ENCODE measurements around the gene NAB2. TPM values are rescaled to one million over a fixed set of nuclear protein-coding genes. Genes with fewer than 3 reads are reported as not detected.

NAB2 gene
- polyA plus RNA-seq, 1 donor (not counting 4 experiments of a cell fraction or from before 2014, with no cell fraction given) = 22.0 TPM

DNA sequence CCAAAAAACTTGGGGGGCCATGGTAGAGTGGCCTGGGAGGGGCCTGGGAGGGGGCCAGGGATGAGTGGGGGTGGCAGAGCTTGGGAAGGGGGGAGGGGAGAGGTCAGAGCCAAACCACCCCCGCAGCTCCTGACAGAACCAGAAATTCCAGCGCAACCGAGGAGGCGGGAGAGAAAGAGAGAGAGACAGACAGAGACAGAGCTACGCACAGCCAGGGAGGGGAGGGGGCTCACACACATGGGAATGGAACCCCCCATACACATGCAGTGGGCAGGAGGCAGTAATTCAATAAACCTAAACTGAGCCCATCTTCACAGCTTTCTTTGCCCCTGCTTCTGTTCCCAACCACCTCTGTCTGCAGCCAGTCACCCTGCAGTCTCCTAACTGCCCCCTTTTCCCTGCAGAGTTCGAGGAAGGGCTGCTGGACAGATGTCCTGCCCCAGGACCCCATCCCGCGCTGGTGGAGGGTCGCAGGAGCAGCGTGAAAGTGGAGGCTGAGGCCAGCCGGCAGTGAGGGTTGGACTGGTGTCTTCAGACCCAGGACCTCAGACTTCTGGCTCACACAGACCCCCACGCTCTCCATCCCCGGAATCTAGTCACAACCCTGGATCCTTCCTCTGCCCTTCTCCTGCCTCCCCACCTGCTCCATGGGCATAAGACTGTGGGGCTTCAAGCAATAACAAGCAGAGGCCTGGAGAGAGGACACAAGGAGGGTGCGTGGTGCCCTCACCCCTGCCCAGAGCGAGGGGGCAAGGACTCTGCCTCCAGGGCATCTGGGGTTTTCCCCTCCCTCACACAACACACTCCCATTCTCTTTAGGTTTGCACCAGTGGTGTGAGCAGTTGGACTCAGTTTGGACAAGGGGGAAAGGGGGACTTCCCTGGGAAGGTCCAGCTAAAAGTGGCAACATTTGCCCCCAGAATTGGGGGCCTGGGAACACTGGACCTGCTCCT lies 5.6 kb downstream of the NAB2 start:
- Histone ChIP-seq H4K20me1 (ENCODE audit: control insufficient read depth, extremely low read depth, insufficient read depth, low read length) (peaks cover 4% of the 10 kb centered on the region), H3K27me3 (ENCODE audit: control insufficient read depth, extremely low read depth, insufficient read depth, low read length) (no peaks in the 10 kb centered on the region), H3K9me3 (ENCODE audit: control insufficient read depth, low read depth, low read length) (no peaks in the 10 kb centered on the region), H3K79me2 (ENCODE audit: control insufficient read depth, insufficient read depth, low read length) (peaks cover 15% of the 10 kb centered on the region), H3K9ac (ENCODE audit: control insufficient read depth, extremely low read depth, insufficient read depth, low read length) (no peak overlapping the region), H3K4me2 (ENCODE audit: control insufficient read depth, extremely low read depth, insufficient read depth, low read depth, low read length) (peak overlapping the region; percentile 10), H3K9me1 (ENCODE audit: control insufficient read depth, extremely low read depth, insufficient read depth, low read length) (peaks cover under 1% of the 10 kb centered on the region), H2AFZ (ENCODE audit: control insufficient read depth, low read length) (no peak overlapping the region), H3K4me1 (ENCODE audit: control insufficient read depth, extremely low read depth, insufficient read depth, low read length) (peaks cover 41% of the 10 kb centered on the region), H3K4me3 (ENCODE audit: control insufficient read depth in 2 of 3, extremely low read depth in 1 of 3, insufficient read depth in 2 of 3, low read depth in 1 of 3, low read length in 3 of 3) (no peak overlapping the region), H3K36me3 (ENCODE audit: control insufficient read depth in 2 of 2, extremely low read depth in 1 of 2, insufficient read depth in 2 of 2, low read length in 2 of 2) (peaks cover 22 to 41% of the 10 kb centered on the region in 2 experiments), H3K27ac (ENCODE audit: control insufficient read depth, insufficient read depth, low read length) (peak overlapping the region; percentile 73)
- TF ChIP-seq, protein P1, sequence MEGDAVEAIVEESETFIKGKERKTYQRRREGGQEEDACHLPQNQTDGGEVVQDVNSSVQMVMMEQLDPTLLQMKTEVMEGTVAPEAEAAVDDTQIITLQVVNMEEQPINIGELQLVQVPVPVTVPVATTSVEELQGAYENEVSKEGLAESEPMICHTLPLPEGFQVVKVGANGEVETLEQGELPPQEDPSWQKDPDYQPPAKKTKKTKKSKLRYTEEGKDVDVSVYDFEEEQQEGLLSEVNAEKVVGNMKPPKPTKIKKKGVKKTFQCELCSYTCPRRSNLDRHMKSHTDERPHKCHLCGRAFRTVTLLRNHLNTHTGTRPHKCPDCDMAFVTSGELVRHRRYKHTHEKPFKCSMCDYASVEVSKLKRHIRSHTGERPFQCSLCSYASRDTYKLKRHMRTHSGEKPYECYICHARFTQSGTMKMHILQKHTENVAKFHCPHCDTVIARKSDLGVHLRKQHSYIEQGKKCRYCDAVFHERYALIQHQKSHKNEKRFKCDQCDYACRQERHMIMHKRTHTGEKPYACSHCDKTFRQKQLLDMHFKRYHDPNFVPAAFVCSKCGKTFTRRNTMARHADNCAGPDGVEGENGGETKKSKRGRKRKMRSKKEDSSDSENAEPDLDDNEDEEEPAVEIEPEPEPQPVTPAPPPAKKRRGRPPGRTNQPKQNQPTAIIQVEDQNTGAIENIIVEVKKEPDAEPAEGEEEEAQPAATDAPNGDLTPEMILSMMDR (optimal IDR thresholded peaks at IDR 0.05 in 1 of 3, IDR thresholded peaks at IDR 0.05 in 1 of 3, conservative IDR thresholded peaks at IDR 0.05 in 1 of 3; ENCODE audit: extremely low read depth in 1 of 3, insufficient read depth in 2 of 3, low read length in 3 of 3) = no peak
- no peak for TF ChIP-seq EZH2 (IDR thresholded peaks at IDR 0.05; ENCODE audit: low read length)
- dilution Hi-C loops (cut with MboI; ENCODE audit: extremely low pct_ligation_motif_present, low sequenced_read_pairs) = no loop called here
- no peak for DNase-seq (ENCODE audit: low read depth, low spot score)
- peak; percentile 13 for FAIRE-seq

DNA sequence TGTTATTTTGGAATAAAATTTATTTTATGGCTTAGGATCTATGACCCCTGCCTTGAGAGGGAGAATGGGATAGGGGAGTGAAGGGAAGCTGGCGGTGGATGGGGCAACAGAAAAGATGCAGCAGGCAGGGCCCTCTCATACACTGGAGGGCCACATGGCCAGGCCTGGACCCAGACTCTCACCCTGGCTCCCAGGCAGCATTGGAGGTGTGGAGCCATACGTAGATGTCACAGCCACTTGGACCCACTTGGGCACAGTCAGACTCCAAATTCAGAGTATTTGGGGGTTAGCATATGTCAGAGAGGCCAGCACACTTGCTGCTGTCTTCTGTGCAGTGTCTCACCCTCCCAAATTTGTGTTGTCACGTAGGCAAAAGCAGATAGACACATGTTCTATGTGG lies 6.5 kb downstream of the NAB2 start:
- peaks cover 25 to 45% of the 10 kb centered on the region in 2 experiments for H3K36me3 ChIP-seq (ENCODE audit: control insufficient read depth in 2 of 2, extremely low read depth in 1 of 2, insufficient read depth in 2 of 2, low read length in 2 of 2)
- peak; percentile 13 for FAIRE-seq
- peak overlapping the region; percentile 29 for H3K9ac ChIP-seq (ENCODE audit: control insufficient read depth, extremely low read depth, insufficient read depth, low read length)

More for the DNA sequence above, 6.5 kb downstream of the NAB2 start:
- Histone ChIP-seq H3K79me2 (ENCODE audit: control insufficient read depth, insufficient read depth, low read length) (peaks cover 8% of the 10 kb centered on the region), H4K20me1 (ENCODE audit: control insufficient read depth, extremely low read depth, insufficient read depth, low read length) (peaks cover 4% of the 10 kb centered on the region), H3K4me3 (ENCODE audit: control insufficient read depth in 2 of 3, extremely low read depth in 1 of 3, insufficient read depth in 2 of 3, low read depth in 1 of 3, low read length in 3 of 3) (no peak overlapping the region), H3K27ac (ENCODE audit: control insufficient read depth, insufficient read depth, low read length) (peak overlapping the region; percentile 73), H3K9me3 (ENCODE audit: control insufficient read depth, low read depth, low read length) (no peaks in the 10 kb centered on the region), H3K4me1 (ENCODE audit: control insufficient read depth, extremely low read depth, insufficient read depth, low read length) (peaks cover 40% of the 10 kb centered on the region), H3K27me3 (ENCODE audit: control insufficient read depth, extremely low read depth, insufficient read depth, low read length) (no peaks in the 10 kb centered on the region), H3K4me2 (ENCODE audit: control insufficient read depth, extremely low read depth, insufficient read depth, low read depth, low read length) (peak overlapping the region; percentile 37), H2AFZ (ENCODE audit: control insufficient read depth, low read length) (no peak overlapping the region), H3K9me1 (ENCODE audit: control insufficient read depth, extremely low read depth, insufficient read depth, low read length) (peaks cover 4% of the 10 kb centered on the region)
- dilution Hi-C loops (cut with MboI; ENCODE audit: extremely low pct_ligation_motif_present, low sequenced_read_pairs) = no loop called here
- TF ChIP-seq, protein P1 (optimal IDR thresholded peaks at IDR 0.05 in 1 of 3, IDR thresholded peaks at IDR 0.05 in 1 of 3, conservative IDR thresholded peaks at IDR 0.05 in 1 of 3; ENCODE audit: extremely low read depth in 1 of 3, insufficient read depth in 2 of 3, low read length in 3 of 3) = no peak
- TF ChIP-seq EZH2 (IDR thresholded peaks at IDR 0.05; ENCODE audit: low read length) = no peak
- DNase-seq (ENCODE audit: low read depth, low spot score) = no peak

Measured in keratinocyte (primary cell).